HG03521 (cell line): ENCODE measurements around the gene PDE6A.

Experiments used
- ATAC-seq: cut with Tn5 transposase; IDR thresholded peaks from one replicate; pipeline ENCODE4 v1.9.1; 2021; ENCODE audit warnings: mild to moderate bottlenecking, moderate library complexity; ENCODE audit not compliant: unreplicated experiment

Gene PDE6A

DNA sequence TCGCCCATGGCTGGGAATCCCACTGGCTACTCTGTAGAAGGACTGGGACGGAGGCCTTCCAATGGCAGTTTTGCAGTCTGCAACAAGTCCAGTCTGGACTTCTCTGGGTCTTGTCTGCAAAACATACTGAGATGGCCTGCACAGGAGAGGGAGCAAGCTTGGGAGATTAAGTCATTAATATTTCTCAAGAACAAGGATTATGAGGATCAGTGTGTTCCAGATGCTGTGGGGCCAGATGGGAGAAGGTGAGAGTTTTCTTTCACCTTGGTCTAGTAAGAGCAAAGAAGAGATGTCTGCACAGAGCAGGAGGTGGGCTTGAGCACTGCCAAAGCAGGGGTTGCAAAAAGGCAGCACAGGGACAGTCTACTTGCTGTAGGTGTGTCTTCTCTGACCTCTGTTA, at the start of gene PDE6A:
Gene PDE6A, minus strand, starts transcription at position 128 of the 400 bp plus-strand sequence. Its CDS starts 120 bp downstream, at position 8.
- no peak for ATAC-seq

DNA sequence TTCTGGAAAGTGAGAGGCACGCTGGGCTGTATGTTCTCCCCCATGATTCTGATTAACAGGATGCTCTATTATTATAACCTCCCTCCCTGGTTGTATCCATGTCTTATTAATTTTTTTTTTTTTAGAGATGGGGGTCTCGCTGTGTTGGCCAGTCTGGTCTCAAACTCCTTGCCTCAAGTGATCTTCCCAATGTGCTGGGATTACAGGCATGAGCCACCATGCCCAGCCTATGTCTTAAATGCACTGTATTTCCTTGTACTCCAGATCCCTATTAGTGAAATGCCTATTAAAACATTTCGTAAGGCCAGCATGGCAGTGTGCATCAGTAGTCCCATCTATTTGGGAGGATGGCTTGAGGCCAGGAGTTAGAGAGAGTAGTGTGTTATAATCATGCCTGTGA, 48.9 kb upstream of the PDE6A start:
- no peak for ATAC-seq

DNA sequence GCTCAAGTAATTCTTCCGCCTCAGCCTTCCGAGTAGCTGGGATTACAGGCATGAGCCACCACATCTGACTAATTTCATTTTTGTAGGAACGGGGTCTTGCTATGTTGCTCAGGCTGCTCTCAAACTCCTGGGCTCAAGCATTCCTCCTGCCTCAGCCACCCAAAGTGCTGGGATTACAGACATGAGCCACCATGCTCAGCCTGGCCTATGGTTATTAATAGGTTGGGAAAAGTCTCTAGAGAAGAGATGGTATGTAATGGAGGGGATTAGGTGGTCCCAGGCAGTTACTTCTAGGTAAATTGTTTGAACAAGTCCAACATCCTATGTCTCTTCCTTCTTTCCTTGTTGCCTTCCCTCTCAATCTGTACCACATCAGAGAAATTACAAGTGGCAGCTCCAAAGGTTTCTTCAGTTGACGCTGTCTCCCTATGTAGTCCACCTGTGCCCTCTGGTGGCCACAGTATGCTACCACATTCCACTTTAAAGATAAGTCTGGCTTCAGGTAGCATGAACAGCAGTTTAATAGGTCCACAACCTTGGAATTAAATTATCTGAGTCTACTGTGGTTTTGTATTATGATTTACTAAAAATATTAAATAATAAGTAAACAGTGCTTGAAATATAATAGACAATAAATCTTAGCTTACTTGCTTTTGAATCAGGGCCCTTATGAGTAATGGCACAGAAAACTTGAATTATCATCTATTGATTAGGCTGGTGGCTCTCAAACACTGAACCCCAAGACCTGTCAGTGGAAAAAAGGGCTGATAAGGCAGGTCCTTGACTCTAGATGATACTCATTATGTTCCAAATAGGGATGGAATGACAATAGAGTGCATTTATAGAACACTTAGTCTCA, 46.2 kb upstream of the PDE6A start:
- ATAC-seq = peak; percentile 51

DNA sequence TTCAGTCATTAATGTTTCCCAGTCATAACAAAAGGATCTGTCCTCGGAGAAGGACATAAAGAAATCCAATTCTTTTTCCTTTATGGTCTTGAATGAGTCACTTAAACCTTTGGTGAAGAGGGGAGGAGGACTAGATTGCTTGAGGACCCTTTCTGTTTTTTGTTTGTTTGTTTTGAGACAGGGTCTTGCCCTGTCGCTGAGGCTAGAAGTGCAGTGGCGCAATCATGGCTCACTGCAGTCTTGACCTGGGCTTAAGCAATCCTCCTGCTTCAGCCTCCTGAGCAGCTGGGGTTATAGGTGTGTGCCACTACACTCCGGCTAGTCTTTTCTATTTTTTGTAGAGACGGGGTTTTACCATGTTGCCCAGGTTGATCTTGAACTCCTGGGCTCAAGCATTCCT, 43.5 kb upstream of the PDE6A start:
- ATAC-seq = no peak

DNA sequence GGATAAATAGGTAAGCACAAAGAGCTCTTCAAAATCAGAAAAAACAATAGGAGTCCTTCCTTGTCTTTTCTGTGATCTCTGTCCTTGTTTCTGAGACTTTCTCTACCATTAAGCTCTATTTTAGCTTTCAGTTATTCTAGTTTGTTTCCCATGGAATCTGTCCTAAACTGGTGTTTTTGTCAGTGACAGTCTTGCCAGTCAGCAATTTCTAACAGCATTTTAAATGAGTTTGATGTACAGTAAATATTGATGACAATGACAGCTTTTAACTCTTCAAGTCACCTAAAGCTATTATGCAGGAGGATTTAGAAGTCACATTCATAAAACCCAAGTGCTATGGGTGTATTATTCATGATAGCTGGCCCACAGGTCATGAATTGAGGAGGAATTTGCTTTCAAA, 37.9 kb upstream of the PDE6A start:
- no peak for ATAC-seq

DNA sequence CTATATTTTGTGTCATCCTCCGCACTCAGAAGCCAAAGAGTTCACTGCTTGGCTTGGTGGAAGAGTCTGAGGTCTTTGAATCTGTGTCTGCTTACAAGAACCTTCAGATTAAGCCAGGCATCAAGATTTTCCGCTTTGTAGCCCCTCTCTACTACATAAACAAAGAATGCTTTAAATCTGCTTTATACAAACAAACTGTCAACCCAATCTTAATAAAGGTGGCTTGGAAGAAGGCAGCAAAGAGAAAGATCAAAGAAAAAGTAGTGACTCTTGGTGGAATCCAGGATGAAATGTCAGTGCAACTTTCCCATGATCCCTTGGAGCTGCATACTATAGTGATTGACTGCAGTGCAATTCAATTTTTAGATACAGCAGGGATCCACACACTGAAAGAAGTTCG, 36.6 kb upstream of the PDE6A start:
- no peak for ATAC-seq

DNA sequence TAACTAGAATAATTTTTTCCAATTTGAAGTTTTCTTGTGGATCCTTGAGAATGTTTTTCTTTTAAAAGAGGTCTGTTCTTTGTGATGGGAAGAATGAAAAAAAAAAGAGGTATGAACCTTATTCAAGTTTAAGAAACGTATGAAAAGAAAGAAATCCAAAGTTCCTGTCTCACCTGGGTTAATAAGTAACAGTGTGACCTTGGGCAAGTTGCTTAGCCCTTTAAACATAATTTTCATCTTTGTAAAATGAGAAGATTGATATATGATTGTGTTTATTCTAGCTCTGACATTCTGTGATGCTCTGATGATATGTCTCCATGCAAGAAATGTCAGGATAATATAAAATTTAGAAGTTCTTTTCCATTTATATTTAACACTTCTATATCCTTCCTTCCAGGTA, 35.3 kb upstream of the PDE6A start:
- ATAC-seq = no peak

DNA sequence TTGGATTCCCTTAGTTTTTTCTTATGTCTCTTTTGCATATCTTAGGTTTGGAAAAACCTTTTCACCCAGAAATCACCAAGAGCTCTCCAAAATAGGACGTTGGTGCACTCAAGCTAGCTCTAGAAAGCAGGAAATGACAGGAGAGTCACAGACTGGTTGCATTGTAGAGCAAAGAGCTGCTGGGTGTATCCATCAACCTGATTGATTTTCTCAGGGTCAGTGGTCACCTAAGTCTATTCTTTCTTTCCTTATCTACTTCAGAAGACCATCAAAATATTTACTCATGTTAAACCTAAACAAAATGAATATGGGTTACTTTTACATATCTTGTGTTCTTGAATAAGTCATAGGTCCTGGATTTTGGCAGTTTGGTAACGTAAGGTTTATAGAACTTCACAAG, 30.8 kb upstream of the PDE6A start:
- no peak for ATAC-seq

DNA sequence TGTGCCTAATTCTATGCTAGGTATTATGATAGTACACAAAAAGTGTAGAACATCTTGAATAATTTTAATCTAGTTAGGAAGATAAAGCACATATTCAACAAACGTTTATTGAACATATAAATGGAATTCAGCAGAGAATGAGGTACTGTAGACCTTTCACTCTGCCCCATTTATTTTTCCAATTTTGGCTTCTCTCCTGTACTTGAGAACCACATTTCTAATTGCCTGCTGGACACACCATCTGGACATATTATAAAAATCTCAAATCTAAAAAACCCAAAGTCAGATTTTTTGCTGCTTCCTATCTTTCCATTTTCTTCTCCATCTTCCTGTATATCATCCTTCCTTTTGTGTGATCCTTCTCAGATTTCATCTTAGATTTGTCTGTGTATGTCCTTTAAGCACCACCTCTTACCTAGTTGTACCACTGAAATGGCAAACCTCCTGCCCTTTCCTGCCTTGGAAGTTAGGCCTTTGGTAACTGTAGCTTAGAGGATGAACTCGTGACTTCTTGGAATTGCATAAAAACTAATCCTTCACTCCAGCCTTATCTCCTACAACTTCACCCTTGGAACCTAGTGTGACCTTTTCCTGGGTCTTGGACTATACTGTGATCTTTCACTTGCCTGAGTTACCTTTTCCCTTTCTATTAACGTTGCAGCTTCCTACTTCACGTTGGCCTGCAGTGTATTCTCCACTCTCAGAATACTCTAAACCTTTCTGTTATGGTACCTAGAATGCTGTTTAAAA, 24.8 kb upstream of the PDE6A start:
- no peak for ATAC-seq

DNA sequence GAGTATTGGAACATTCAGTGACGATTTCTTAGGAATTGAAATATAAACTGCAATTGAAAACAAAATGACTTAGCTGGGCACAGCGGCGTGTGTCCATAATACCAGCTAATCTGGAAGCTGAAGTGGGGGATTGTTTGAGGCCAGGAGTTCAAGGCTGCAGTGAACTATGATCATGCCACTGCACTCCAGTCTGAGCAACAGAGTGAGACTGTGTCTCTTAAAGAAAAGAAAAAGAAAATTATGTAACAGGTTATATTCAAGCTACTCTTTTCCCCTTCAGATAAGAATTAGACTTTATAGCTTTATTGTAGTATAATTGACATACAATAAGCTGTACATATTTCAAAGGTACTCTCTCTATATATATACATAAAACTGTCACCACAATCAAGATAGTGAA, 22.4 kb upstream of the PDE6A start:
- ATAC-seq = no peak

DNA sequence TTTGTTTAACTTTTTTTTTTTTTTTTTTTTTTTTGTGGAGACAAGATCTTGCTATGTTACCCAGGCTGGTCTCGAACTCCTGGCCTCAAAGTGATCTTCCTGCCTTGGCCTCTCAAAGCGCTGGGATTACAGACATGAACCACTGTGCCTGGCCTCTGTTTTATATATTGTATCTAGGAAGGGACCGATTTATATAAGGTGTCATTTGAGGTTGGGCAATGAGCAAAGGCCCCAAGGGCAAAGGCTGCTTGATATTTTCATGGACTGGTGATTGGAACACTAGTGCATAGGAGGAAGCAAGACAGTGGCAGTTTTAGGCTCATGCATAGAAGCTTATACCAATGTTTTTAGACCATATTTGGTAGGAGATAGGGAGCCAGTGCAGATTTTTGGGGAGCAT, 19.1 kb upstream of the PDE6A start:
- no peak for ATAC-seq

DNA sequence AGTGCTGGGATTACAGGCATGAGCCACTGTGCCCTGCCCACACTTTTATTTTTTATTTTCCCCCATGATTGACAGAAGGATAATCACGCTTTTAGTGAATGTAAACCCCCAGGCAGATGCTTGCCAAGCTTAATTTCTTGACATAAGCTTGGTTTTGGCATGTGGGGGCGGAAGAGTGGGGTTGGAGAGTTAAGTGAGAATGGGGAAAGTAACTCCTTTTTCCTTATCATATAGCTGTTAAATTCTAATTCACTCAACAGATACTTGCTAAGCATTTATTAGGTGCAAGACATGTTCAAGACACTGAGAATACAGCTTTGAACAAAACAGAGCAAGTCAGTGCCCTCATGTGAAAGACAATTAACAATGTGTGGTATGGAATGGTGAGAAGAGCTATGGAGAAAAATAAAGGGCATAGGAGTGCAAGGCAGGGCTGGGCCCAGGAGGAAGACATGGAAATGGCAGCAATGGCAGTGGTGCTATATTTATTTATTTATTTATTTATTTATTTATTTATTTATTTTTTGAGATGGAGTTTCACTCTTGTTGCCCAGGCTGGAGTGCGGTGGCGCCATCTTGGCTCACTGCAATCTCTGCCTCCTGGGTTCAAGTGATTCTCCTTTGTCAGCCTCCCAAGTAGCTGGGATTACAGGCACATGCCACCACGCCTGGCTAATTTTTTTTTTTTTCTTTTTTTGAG, 18.2 kb upstream of the PDE6A start:
- no peak for ATAC-seq

DNA sequence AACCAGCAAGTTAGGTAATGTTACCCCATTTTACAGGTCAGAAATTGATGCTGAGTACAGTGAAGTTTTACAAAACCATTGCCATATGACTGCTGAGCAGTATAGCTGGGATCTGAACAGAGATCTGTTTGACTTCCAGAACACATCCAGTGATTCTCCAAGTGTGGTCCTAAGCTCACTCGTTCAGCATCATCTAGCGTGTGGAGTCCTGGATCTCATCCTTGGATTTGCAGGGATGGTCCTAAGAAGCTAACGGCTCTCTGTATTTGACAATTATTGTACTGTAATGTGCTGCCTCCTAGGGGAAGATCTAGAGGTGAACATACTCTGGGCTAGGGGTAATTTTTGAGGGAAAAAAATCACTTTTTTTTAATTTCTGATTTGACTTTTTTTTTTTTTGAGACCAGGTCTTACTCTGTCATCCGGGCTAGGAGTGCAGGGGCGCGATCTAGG, 17.4 kb upstream of the PDE6A start:
- no peak for ATAC-seq

DNA sequence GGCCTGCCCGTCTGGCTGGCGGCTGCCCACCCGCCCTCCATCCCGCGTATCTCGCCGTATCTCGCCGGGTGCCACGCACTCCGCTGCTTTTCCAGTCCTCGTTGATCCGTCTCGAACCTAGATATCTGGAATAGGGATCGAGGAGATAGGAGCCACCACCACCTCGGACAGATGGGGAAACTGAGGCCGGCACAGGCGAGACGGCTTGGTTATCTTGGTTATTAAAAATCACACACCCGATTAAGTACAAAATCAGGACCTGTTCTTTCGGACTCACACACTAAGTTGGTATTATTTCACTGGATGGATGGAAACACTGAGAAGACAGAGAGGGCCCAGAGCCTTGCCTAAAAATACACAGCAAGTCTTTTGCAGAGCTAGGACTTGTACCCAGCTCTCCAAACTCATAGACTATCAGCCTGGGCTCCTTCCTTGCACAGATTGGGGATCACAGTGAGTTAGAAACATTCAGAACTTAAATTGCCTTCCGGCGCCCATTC, 16.6 kb upstream of the PDE6A start:
- ATAC-seq = no peak

DNA sequence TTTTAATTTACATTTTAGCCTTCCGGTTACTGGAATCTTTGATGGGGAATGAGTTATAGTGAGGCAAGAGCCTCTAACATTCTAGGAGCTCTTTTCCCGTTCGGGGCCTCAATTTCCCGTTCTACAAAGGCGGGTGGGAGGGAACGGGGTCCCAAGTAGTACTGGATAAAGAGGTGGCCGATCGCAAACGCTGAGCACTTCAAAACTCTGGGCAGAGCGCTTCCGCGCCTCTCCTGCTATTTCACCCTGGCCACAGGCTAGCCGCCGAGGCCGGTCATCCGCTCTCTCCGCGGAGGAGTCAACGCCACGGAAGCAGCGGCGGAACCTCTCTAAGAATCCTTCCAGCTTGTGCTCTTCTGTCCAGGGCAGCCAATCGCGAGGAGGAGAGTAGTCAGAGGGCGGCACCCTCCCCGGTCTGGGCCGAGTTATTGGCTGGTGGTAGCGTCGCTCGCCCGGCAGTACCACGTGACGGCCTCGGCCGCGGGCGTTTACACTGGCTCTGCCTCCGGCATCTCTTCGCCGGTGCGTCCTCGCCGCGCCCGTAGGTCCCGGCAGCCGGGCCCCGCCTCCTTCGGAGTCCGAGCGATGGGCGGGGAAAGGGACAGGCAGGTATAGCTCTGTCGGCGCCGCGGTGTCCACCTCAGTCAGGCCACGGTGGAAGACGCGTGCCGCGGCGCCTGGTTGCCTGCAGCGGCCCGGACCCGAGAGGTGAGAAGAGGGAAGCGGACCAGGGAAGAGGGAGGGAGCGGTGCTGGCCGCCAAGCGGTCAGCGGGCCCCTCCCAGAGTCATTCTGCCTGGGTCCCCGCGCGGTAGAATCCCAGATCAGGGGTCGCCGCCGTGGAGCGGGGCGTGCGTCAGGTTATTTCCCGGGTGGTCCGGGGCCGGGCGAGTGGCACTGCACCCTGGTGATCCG, 15.9 kb upstream of the PDE6A start, which contains the start of gene SLC26A2:
Gene SLC26A2, plus strand, starts transcription at position 487 of the 914 bp plus-strand sequence. CDS start 16,895 bp downstream, outside the sequence.
- peak; percentile 100 for ATAC-seq

DNA sequence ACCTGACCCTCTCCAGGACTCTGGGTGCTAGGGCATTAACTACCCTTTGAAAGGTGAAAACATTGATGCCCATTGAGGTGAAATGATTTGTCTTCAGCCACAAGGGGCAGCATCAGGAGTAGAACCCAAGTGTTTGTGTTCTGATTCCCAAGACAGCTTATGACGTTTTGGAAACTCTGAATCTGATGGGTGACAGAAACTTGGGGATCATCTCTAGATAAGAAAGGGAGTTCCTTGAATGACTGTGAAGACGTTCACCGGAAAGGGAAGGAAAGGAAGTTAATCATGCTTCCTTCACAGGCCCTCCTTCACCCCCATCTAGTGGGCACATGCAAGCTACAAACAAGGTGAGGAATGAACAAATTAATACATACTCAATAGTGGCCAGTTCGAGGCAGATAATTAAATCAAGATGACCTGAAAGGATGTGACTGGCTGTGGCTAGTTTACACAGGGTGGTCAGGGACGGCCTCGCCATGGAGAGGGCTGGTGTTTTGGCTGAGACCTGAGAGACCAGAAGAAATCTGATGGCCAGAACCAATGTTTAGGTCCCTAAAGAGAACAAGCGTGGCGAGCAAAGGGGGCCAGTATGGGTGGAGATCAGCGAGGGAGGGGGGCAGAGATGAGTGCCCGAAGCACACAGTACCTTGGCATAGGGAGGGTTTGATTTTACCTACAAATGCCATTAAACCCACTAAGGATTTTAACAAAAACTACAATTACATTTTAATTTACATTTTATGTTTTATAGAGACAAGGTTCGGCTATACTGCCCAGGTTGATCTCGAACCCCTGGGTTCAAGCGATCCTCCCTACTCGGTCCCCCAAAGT, 15.0 kb upstream of the PDE6A start:
- no peak for ATAC-seq

DNA sequence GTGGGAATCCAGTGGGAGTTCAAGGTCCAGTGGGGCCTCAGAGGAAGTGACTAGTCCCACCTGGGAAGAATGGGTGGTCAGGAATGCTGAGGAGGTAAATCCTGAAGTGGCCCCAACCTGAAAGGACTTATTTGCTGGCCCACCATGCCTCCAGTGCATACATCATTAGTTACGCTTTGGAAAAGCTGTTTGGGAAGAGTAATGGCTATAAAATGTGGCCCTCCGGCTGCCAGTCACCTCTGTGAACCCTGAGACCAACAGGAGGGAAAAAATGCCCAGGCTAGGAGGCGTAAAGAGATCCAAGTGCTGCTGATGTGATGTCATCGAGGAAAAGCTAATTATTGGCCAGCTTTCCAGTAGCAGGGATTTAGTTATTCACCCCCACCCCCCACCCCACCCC, 13.3 kb upstream of the PDE6A start:
- ATAC-seq = no peak

DNA sequence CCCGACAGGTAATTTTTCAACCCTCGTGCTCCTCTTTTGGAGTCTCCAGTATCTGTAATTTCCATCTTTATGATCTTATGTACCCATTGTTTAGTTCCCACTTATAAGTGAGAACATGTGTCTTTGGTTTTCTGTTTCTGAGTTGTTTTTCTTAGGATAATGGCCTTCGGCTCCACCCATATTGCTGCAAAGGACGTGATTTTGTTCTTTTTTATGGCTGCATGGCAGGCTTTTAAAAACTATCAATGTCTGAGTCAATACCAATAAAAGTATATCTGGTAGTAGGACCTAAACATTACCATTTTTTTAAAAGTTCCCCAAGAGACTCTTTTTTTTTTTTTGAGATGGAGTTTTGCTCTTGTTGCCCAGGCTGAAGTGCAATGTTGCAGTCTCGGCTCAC, 12.1 kb upstream of the PDE6A start:
- no peak for ATAC-seq

DNA sequence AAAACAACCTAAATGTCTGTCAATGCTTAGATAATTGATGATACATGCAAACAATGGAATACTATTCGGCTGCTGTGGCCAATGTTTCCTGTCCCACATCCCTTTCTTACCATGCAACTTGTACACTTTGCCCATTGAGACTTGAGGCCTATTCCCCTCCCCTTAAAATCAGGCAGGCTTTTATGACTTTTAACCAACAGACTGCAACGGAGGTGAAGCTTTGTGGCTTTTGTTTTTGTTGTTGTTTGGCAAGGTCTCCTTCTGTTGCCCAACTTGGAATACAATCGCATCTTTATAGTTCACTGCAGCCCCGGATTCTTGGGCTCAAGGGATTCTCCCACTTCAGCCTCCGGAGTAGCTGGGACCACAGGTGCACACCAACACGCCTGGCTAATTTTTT, 10.2 kb upstream of the PDE6A start:
- ATAC-seq = no peak
